Right lung (tissue), 10 donors: Measurements from ENCODE around the gene PRKAG3. TPM values are rescaled to one million over a fixed set of nuclear protein-coding genes. Genes with fewer than 3 reads are reported as not detected.

Experiments used
- DNase-seq, 2 donors: peaks; one replicate each; pipeline ENCODE4 v3.0.0-alpha.2; 2013
- long read RNA-seq, 8 donors: transcript quantifications; one replicate each; lab custom pipeline, GENCODE V29; 2026
- polyA plus RNA-seq, 5 donors: library from polyadenylated mRNA; unstranded; fragments of 120-200 nt; gene quantifications; one replicate each; pipeline versions ENCODE4 v1.2.1 to v1.2.3, GENCODE V29; 2013; ENCODE audit warnings: inconsistent platforms in 1 of 5, low replicate concordance in 1 of 5; ENCODE audit not compliant: insufficient read length in 5 of 5, insufficient read depth in 1 of 5

The PRKAG3 gene
- under 1 TPM in 2 of 5 donors, not detected in 3; 0.18 to 0.76 TPM for polyA plus RNA-seq
- long read RNA-seq, donor 1, result 0 reads
- long read RNA-seq, donor 2, result 0 reads
- long read RNA-seq, donor 3, result 0 reads
- long read RNA-seq, donor 4, result 0 reads
- long read RNA-seq, donor 5, result 0 reads
- long read RNA-seq, donor 6, result 0 reads
- long read RNA-seq, donor 7, result 0 reads
- long read RNA-seq, donor 8, result 0 reads

GRCh38 chr2:218831378-218831990 lies at the start of gene PRKAG3:
Gene PRKAG3, minus strand, starts transcription at chr2:218831803.
- DNase-seq, result no peak

GRCh38 chr2:218880859-218881594 lies 49.4 kb upstream of the PRKAG3 start:
- no peak for DNase-seq

GRCh38 chr2:218880102-218880858 lies 48.7 kb upstream of the PRKAG3 start, which contains the start of gene WNT10A:
Gene WNT10A, plus strand, starts transcription at chr2:218880852. Its CDS starts 144 bp downstream, at chr2:218880996.
- DNase-seq, result no peak

- no peak for DNase-seq
Measured at GRCh38 chr2:218879776-218880101, 48.1 kb upstream of the PRKAG3 start.

- no peak for DNase-seq
Measured at GRCh38 chr2:218878926-218879761, 47.5 kb upstream of the PRKAG3 start.

GRCh38 chr2:218878486-218878885 lies 46.9 kb upstream of the PRKAG3 start:
- no peak for DNase-seq

GRCh38 chr2:218877891-218878290 lies 46.3 kb upstream of the PRKAG3 start:
- no peak for DNase-seq

GRCh38 chr2:218877331-218877730 lies 45.7 kb upstream of the PRKAG3 start:
- DNase-seq, result no peak

GRCh38 chr2:218876562-218877219 lies 45.1 kb upstream of the PRKAG3 start:
- peak; percentile 62 to 73 for DNase-seq

- no peak for DNase-seq
Measured at GRCh38 chr2:218875692-218876246, 44.2 kb upstream of the PRKAG3 start.

- no peak for DNase-seq
Measured at GRCh38 chr2:218873359-218874194, 42.0 kb upstream of the PRKAG3 start.

- DNase-seq, result no peak
Measured at GRCh38 chr2:218872645-218873358, 41.2 kb upstream of the PRKAG3 start.

GRCh38 chr2:218871345-218872302 lies 40.0 kb upstream of the PRKAG3 start:
- DNase-seq, result no peak

- no peak for DNase-seq
Measured at GRCh38 chr2:218870984-218871344, 39.4 kb upstream of the PRKAG3 start.

- DNase-seq, result no peak
Measured at GRCh38 chr2:218869064-218869463, 37.5 kb upstream of the PRKAG3 start.

GRCh38 chr2:218867900-218868299 lies 36.3 kb upstream of the PRKAG3 start:
- DNase-seq, result no peak

GRCh38 chr2:218865999-218866398 lies 34.4 kb upstream of the PRKAG3 start:
- DNase-seq, result no peak

- DNase-seq, result no peak
Measured at GRCh38 chr2:218865396-218865795, 33.8 kb upstream of the PRKAG3 start.
